Neural progenitor cell (in vitro differentiated cells): ENCODE measurements around the gene PGBD5. TPM values are rescaled to one million over a fixed set of nuclear protein-coding genes. Genes with fewer than 3 reads are reported as not detected.

Experiments
- DNase-seq: peaks from one replicate; pipeline ENCODE4 v3.0.0-alpha.2; 2016; ENCODE audit warnings: low spot score
- H2AFZ ChIP-seq: fragments of 200-600 bp; sonication (generic); replicated peaks from 2 replicates; pipeline ENCODE4 v1.6.1; 2016; ENCODE audit warnings: antibody characterized with exemption
- H3F3A ChIP-seq: fragments of 200-600 bp; sonication (generic); 2 replicates; pipeline ENCODE4 v1.6.1; 2016; ENCODE audit warnings: antibody characterized with exemption, low read depth
- H3K27ac ChIP-seq: fragments of 200-600 bp; sonication (generic); 2 replicates; pipeline ENCODE4 v1.5.1; 2016; ENCODE audit warnings: mild to moderate bottlenecking
- H3K27me3 ChIP-seq: fragments of 200-600 bp; sonication (generic); 2 replicates; pipeline ENCODE4 v1.6.1; 2016; ENCODE audit warnings: mild to moderate bottlenecking, moderate library complexity
- H3K36me3 ChIP-seq: fragments of 200-600 bp; sonication (generic); 2 replicates; pipeline ENCODE4 v1.5.1; 2016
- H3K4me1 ChIP-seq: fragments of 200-600 bp; sonication (generic); 2 replicates; pipeline ENCODE4 v1.6.1; 2016; ENCODE audit warnings: mixed run types
- H3K4me2 ChIP-seq: fragments of 200-600 bp; sonication (generic); 2 replicates; pipeline ENCODE4 v1.6.1; 2016
- H3K4me3 ChIP-seq: fragments of 200-600 bp; sonication (generic); 2 replicates; pipeline ENCODE4 v1.5.1; 2016
- H3K79me2 ChIP-seq: fragments of 200-600 bp; sonication (generic); 2 replicates; pipeline ENCODE4 v1.6.1; 2016; ENCODE audit warnings: low read depth
- H3K9ac ChIP-seq: fragments of 200-600 bp; sonication (generic); 2 replicates; pipeline ENCODE4 v1.6.1; 2016
- H3K9me3 ChIP-seq: fragments of 200-600 bp; sonication (generic); 2 replicates; pipeline ENCODE4 v1.5.1; 2016; ENCODE audit warnings: low read depth
- H4K20me1 ChIP-seq: fragments of 200-600 bp; sonication (generic); 2 replicates; pipeline ENCODE4 v1.6.1; 2016; ENCODE audit warnings: low read depth
- H3K27ac Mint-ChIP-seq: 3 replicates; pipeline ENCODE4 v1.8.0; 2021; ENCODE audit warnings: mixed read lengths
- H3K27me3 Mint-ChIP-seq: 2 replicates; pipeline ENCODE4 v1.8.0; 2022; ENCODE audit warnings: low read depth, mild to moderate bottlenecking, inconsistent platforms, moderate library complexity, mixed read lengths; ENCODE audit not compliant: insufficient read depth
- H3K36me3 Mint-ChIP-seq: 3 replicates; pipeline ENCODE4 v1.8.0; 2021; ENCODE audit warnings: mixed read lengths
- H3K4me1 Mint-ChIP-seq: 3 replicates; pipeline ENCODE4 v1.8.0; 2021; ENCODE audit warnings: mixed read lengths
- H3K4me3 Mint-ChIP-seq: 3 replicates; pipeline ENCODE4 v1.8.0; 2021; ENCODE audit warnings: mild to moderate bottlenecking, moderate library complexity, mixed read lengths
- H3K9me3 Mint-ChIP-seq: 3 replicates; pipeline ENCODE4 v1.8.0; 2020; ENCODE audit warnings: mixed read lengths
- EZH2 ChIP-seq: fragments of 200-600 bp; sonication (generic); IDR thresholded peaks from 2 replicates; pipeline ENCODE4 v1.6.1; 2017; ENCODE audit warnings: antibody characterized with exemption, mild to moderate bottlenecking, moderate library complexity
- EZH2phosphoT487 ChIP-seq: fragments of 200-600 bp; sonication (generic); IDR thresholded peaks from 2 replicates; pipeline ENCODE4 v1.6.1; 2017; ENCODE audit warnings: antibody characterized with exemption
- total RNA-seq: library from RNA; depleted of rRNA; stranded (reverse); fragments of >200 nt; gene quantifications from 2 replicates; pipeline ENCODE4 v1.2.3, GENCODE V29; 2015; ENCODE audit warnings: low replicate concordance
- TF ChIP-seq, protein P1 (sequence below): fragments of 200-600 bp; sonication (generic); IDR thresholded peaks from 2 replicates; pipeline ENCODE4 v1.5.1; 2017; ENCODE audit warnings: antibody characterized with exemption, mild to moderate bottlenecking

Gene PGBD5
- total RNA-seq, 1 donor from 2014 or later: 1.2 TPM

DNA sequence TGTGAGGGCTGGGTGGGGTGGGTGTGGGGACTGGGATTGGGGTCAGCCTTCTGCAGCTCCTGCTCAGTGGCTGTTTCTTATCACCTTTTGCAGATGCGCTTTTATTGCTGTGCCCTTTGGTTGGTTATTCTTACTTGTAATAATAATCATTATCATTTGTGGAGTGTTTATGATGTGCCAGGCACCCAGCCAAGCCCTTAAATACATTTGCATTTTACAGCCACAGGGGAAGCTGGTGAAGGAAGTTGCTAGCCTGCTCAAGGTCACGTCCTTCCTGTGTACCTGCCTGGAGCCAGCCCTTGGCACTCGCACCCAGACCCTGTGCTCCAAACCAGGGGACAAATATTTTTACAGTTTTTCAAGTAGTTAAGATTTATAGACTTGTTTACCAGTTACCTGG is 144.0 kb downstream of the PGBD5 start:
- Histone ChIP-seq H3K79me2 (no peaks in the 10 kb centered on the region), H3K9me3 (no peaks in the 10 kb centered on the region), H3K9ac (no peak overlapping the region), H3K4me2 (no peak overlapping the region), H3K36me3 (no peaks in the 10 kb centered on the region), H4K20me1 (peaks cover 7% of the 10 kb centered on the region), H3K4me1 (peaks cover 14% of the 10 kb centered on the region), H3K4me3 (no peak overlapping the region), H2AFZ (no peak overlapping the region), H3K27ac (no peak overlapping the region), H3K27me3 (no peaks in the 10 kb centered on the region), H3F3A (peaks cover 12% of the 10 kb centered on the region)
- H3K9me3 Mint-ChIP-seq: peaks cover 3% of the 10 kb centered on the region
- peaks cover 7% of the 10 kb centered on the region for H3K27me3 Mint-ChIP-seq
- H3K4me1 Mint-ChIP-seq: peaks cover 22% of the 10 kb centered on the region
- H3K27ac Mint-ChIP-seq: no peak overlapping the region
- no peak overlapping the region for H3K4me3 Mint-ChIP-seq
- no peak for TF ChIP-seq EZH2phosphoT487
- TF ChIP-seq, protein P1, sequence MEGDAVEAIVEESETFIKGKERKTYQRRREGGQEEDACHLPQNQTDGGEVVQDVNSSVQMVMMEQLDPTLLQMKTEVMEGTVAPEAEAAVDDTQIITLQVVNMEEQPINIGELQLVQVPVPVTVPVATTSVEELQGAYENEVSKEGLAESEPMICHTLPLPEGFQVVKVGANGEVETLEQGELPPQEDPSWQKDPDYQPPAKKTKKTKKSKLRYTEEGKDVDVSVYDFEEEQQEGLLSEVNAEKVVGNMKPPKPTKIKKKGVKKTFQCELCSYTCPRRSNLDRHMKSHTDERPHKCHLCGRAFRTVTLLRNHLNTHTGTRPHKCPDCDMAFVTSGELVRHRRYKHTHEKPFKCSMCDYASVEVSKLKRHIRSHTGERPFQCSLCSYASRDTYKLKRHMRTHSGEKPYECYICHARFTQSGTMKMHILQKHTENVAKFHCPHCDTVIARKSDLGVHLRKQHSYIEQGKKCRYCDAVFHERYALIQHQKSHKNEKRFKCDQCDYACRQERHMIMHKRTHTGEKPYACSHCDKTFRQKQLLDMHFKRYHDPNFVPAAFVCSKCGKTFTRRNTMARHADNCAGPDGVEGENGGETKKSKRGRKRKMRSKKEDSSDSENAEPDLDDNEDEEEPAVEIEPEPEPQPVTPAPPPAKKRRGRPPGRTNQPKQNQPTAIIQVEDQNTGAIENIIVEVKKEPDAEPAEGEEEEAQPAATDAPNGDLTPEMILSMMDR: no peak
- TF ChIP-seq EZH2: no peak
- no peak for DNase-seq
- H3K36me3 Mint-ChIP-seq: peaks cover 15% of the 10 kb centered on the region

DNA sequence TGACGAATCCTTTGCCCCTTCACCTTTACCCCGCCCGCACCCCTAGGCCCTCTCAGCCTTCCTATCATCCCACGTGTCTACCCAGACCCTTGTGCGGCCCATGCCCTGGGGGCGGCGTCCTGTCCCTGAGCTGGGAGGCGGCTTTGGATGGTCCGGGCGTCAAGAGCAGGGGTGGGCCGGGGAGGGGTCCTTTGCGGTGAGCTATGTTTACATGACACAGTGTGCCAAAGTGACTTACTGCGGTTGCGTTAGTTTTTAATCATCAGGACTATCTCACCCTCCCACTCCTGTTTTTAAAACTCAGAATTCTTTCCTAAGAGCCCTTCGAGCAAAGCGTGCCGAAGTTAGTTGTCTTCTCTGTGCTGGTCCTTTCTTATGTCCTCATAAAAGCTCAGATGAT is 144.6 kb downstream of the PGBD5 start:
- H3K27ac ChIP-seq: no peak overlapping the region
- peaks cover 18% of the 10 kb centered on the region for H3F3A ChIP-seq
- H3K9ac ChIP-seq: no peak overlapping the region
- no peak for DNase-seq
- no peaks in the 10 kb centered on the region for H3K36me3 ChIP-seq
- Mint-ChIP-seq H3K4me1 (peaks cover 28% of the 10 kb centered on the region), H3K9me3 (peaks cover 3% of the 10 kb centered on the region), H3K27ac (no peak overlapping the region), H3K4me3 (no peak overlapping the region), H3K36me3 (peaks cover 17% of the 10 kb centered on the region), H3K27me3 (peaks cover 7% of the 10 kb centered on the region)
- no peaks in the 10 kb centered on the region for H3K9me3 ChIP-seq
- TF ChIP-seq EZH2phosphoT487 (no peak), EZH2 (no peak)
- TF ChIP-seq, protein P1: no peak
- peaks cover 12% of the 10 kb centered on the region for H4K20me1 ChIP-seq
- H2AFZ ChIP-seq: no peak overlapping the region
- H3K79me2 ChIP-seq: no peaks in the 10 kb centered on the region
- H3K4me2 ChIP-seq: no peak overlapping the region
- H3K27me3 ChIP-seq: no peaks in the 10 kb centered on the region
- no peak overlapping the region for H3K4me3 ChIP-seq
- peaks cover 20% of the 10 kb centered on the region for H3K4me1 ChIP-seq

DNA sequence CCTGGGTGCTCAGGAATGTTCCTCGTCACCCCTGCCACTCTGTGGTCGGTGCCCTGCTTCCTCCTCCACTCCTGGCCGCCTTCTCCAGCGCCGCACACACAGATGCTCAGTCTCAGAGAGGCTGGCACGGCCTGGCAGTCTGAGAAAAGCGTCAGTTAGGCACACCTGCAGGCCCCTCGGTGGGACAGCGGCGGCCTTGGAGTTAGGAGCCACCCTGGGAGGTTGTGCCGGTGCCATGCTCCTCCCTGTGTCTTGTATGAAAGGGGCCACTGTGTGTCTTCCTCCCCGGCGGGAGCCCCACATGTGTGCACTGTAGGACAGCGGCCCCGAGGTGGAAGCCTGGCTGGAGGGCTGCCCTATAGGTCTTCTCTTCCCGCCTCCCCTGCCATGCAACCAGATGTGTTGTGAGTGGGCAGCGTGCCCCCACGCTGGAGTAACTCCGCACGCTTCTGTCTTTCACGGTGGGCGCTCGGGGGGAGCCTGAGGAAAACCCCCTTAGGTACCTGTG is 145.2 kb downstream of the PGBD5 start:
- H3K27ac ChIP-seq: no peak overlapping the region
- Mint-ChIP-seq H3K36me3 (peaks cover 18% of the 10 kb centered on the region), H3K4me3 (no peak overlapping the region), H3K9me3 (peaks cover 3% of the 10 kb centered on the region), H3K4me1 (peaks cover 24% of the 10 kb centered on the region), H3K27ac (peak overlapping the region; percentile 62), H3K27me3 (peaks cover 3% of the 10 kb centered on the region)
- H3K4me2 ChIP-seq: no peak overlapping the region
- H3K27me3 ChIP-seq: no peaks in the 10 kb centered on the region
- H3K36me3 ChIP-seq: no peaks in the 10 kb centered on the region
- peaks cover 21% of the 10 kb centered on the region for H3K4me1 ChIP-seq
- DNase-seq: no peak
- H3F3A ChIP-seq: peaks cover 24% of the 10 kb centered on the region
- peaks cover 14% of the 10 kb centered on the region for H4K20me1 ChIP-seq
- TF ChIP-seq, protein P1: no peak
- TF ChIP-seq EZH2phosphoT487 (no peak), EZH2 (no peak)
- no peak overlapping the region for H3K9ac ChIP-seq
- H3K9me3 ChIP-seq: no peaks in the 10 kb centered on the region
- no peak overlapping the region for H2AFZ ChIP-seq
- H3K79me2 ChIP-seq: no peaks in the 10 kb centered on the region
- no peak overlapping the region for H3K4me3 ChIP-seq
